Liver (tissue), 3 donors: ENCODE measurements around the gene ANKDD1B.

ENCODE experiments used
- EGR1 ChIP-seq, 2 donors: IDR thresholded peaks; 2 replicates each; pipeline ENCODE4 v1.6.1; 2016 to 2018; ENCODE audit warnings: antibody characterized with exemption in 2 of 2, low read depth in 2 of 2
- RAD21 ChIP-seq, 2 donors: IDR thresholded peaks; 2 replicates each; pipeline ENCODE4 v1.6.1; 2016; ENCODE audit warnings: antibody characterized with exemption in 2 of 2, mild to moderate bottlenecking in 2 of 2
- RXRA ChIP-seq, 2 donors: IDR thresholded peaks; 2 replicates each; pipeline ENCODE4 v1.6.1; 2017 to 2018; ENCODE audit warnings: antibody characterized with exemption in 2 of 2, mild to moderate bottlenecking in 1 of 2
- TAF1 ChIP-seq: conservative IDR thresholded peaks from 2 replicates; pipeline ENCODE4 v1.6.1; 2016; ENCODE audit warnings: antibody characterized with exemption, mild to moderate bottlenecking
- YY1 ChIP-seq: IDR thresholded peaks from 2 replicates; pipeline ENCODE4 v1.6.1; 2016; ENCODE audit warnings: antibody characterized with exemption, mild to moderate bottlenecking
- TF ChIP-seq, protein P1 (sequence below): IDR thresholded peaks from 2 replicates; pipeline ENCODE4 v1.6.1; 2016; ENCODE audit warnings: antibody characterized with exemption
- TF ChIP-seq, protein P2 (sequence below): IDR thresholded peaks from 2 replicates; pipeline ENCODE4 v1.6.1; 2016; ENCODE audit warnings: antibody characterized with exemption, mild to moderate bottlenecking
- TF ChIP-seq, protein P3 (sequence below): fragments of 150-350 bp; IDR thresholded peaks from 2 replicates; pipeline ENCODE4 v1.5.1; 2017; ENCODE audit warnings: improper control_type of control experiment, low read depth, low read length; ENCODE audit not compliant: missing input control
- TF ChIP-seq, protein P4 (sequence below): IDR thresholded peaks from 2 replicates; pipeline ENCODE4 v1.6.1; 2016; ENCODE audit warnings: antibody characterized with exemption
- donor health status: healthy.
- donor health status: healthy.

DNA sequence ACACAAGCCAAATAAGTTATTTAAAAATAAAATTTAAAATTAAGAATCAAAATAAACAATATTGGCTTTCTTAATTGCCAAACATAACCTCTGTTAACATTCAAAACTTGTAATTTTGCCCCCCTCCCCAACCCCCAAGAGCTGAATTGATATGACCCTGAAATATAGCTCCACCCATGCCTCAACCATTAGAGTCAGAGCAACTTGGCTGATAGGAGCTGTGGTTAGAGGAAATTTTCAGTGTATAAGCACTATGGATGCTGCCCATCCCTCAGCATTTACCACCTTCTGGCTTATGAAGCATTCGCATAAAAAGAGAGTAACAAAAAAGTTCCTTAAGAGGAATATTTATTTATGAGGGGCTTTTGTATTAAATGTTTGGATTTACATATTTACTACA, 99.9 kb downstream of the ANKDD1B start:
- TF ChIP-seq, protein P1, sequence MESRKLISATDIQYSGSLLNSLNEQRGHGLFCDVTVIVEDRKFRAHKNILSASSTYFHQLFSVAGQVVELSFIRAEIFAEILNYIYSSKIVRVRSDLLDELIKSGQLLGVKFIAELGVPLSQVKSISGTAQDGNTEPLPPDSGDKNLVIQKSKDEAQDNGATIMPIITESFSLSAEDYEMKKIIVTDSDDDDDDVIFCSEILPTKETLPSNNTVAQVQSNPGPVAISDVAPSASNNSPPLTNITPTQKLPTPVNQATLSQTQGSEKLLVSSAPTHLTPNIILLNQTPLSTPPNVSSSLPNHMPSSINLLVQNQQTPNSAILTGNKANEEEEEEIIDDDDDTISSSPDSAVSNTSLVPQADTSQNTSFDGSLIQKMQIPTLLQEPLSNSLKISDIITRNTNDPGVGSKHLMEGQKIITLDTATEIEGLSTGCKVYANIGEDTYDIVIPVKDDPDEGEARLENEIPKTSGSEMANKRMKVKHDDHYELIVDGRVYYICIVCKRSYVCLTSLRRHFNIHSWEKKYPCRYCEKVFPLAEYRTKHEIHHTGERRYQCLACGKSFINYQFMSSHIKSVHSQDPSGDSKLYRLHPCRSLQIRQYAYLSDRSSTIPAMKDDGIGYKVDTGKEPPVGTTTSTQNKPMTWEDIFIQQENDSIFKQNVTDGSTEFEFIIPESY = no peak
- TF ChIP-seq EGR1 (IDR thresholded peaks at IDR 0.05; ENCODE audit: low read depth in 2 of 2) (no peak), TAF1 (no peak), RAD21 (IDR thresholded peaks at IDR 0.05) (no peak), RXRA (IDR thresholded peaks at IDR 0.05) (no peak), YY1 (no peak)
- TF ChIP-seq, protein P2, sequence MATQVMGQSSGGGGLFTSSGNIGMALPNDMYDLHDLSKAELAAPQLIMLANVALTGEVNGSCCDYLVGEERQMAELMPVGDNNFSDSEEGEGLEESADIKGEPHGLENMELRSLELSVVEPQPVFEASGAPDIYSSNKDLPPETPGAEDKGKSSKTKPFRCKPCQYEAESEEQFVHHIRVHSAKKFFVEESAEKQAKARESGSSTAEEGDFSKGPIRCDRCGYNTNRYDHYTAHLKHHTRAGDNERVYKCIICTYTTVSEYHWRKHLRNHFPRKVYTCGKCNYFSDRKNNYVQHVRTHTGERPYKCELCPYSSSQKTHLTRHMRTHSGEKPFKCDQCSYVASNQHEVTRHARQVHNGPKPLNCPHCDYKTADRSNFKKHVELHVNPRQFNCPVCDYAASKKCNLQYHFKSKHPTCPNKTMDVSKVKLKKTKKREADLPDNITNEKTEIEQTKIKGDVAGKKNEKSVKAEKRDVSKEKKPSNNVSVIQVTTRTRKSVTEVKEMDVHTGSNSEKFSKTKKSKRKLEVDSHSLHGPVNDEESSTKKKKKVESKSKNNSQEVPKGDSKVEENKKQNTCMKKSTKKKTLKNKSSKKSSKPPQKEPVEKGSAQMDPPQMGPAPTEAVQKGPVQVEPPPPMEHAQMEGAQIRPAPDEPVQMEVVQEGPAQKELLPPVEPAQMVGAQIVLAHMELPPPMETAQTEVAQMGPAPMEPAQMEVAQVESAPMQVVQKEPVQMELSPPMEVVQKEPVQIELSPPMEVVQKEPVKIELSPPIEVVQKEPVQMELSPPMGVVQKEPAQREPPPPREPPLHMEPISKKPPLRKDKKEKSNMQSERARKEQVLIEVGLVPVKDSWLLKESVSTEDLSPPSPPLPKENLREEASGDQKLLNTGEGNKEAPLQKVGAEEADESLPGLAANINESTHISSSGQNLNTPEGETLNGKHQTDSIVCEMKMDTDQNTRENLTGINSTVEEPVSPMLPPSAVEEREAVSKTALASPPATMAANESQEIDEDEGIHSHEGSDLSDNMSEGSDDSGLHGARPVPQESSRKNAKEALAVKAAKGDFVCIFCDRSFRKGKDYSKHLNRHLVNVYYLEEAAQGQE = no peak
- TF ChIP-seq, protein P3, sequence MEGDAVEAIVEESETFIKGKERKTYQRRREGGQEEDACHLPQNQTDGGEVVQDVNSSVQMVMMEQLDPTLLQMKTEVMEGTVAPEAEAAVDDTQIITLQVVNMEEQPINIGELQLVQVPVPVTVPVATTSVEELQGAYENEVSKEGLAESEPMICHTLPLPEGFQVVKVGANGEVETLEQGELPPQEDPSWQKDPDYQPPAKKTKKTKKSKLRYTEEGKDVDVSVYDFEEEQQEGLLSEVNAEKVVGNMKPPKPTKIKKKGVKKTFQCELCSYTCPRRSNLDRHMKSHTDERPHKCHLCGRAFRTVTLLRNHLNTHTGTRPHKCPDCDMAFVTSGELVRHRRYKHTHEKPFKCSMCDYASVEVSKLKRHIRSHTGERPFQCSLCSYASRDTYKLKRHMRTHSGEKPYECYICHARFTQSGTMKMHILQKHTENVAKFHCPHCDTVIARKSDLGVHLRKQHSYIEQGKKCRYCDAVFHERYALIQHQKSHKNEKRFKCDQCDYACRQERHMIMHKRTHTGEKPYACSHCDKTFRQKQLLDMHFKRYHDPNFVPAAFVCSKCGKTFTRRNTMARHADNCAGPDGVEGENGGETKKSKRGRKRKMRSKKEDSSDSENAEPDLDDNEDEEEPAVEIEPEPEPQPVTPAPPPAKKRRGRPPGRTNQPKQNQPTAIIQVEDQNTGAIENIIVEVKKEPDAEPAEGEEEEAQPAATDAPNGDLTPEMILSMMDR = no peak
- TF ChIP-seq, protein P4, sequence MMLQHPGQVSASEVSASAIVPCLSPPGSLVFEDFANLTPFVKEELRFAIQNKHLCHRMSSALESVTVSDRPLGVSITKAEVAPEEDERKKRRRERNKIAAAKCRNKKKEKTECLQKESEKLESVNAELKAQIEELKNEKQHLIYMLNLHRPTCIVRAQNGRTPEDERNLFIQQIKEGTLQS = no peak
